HG02678 (cell line): Measurements from ENCODE around the gene RASSF4.

Experiments used
- ATAC-seq: cut with Tn5 transposase; IDR thresholded peaks from one replicate; pipeline ENCODE4 v1.9.1; 2021; ENCODE audit warnings: mild to moderate bottlenecking, moderate library complexity; ENCODE audit not compliant: unreplicated experiment

Gene RASSF4

DNA sequence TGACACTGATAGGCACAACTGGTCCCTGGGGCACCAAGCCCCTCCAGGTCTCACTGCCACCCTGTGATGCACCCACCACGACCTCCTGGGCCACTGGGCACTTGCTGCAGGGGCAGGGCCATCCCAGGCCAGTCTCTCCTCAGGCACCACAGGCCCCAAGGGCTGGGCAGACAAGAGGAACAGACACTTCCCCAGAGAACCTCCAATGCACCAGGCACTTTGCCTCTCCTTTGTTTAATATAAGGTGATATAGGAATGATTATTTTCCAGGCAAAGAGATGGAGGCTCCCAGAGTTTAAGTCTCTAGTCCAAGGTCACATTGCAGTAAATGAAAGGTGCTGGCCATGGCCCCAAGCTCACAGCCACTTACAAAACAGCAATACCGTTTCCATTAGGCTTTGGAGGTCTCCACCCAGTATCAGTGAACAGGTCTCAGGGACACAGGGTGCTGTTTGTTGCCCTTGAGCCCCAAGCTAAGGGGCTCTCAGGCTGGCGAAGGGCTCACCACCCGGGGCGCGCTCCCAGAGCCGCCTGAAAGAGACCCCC is 14.6 kb downstream of the RASSF4 start:
- no peak for ATAC-seq

DNA sequence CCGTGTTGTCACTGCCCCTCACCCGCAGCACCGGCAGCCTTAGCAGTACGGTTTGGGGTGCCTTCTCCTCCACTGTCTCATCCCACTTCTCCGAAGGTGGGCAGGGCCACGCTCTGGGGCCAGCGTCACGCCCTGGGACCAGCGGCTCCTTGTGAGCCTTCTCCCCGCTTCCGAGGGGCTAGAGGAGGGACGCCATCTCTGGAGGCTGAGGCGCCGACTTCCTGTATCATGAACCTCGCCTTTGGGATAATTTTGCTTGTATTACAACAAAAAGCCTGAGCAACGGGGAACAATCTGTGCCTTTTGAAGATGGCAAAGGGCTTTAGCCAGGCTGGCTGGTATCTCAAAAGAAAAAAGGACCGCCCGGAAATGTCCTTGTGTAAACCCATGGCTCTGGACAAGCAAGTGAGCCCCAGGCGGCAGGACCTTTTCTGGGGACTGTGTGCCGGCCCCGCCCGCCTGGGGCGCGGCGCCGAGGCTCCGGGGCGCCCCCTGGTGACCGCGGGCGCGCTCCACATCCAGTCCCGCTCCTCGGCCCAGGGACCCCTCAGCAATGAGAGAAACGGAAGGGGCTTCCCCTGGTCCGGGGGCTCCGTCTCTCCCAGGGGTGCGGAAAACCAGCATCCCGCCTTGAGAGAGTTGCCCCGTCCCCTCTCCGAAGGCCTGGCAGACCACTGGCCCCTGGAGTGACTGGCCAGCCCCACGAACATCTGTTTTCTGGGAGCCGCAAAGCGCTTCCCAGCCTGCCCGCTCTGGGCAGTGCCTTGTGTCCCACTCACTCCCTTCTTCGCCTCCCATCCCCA is 15.2 kb downstream of the RASSF4 start:
- ATAC-seq, result peak; percentile 69

DNA sequence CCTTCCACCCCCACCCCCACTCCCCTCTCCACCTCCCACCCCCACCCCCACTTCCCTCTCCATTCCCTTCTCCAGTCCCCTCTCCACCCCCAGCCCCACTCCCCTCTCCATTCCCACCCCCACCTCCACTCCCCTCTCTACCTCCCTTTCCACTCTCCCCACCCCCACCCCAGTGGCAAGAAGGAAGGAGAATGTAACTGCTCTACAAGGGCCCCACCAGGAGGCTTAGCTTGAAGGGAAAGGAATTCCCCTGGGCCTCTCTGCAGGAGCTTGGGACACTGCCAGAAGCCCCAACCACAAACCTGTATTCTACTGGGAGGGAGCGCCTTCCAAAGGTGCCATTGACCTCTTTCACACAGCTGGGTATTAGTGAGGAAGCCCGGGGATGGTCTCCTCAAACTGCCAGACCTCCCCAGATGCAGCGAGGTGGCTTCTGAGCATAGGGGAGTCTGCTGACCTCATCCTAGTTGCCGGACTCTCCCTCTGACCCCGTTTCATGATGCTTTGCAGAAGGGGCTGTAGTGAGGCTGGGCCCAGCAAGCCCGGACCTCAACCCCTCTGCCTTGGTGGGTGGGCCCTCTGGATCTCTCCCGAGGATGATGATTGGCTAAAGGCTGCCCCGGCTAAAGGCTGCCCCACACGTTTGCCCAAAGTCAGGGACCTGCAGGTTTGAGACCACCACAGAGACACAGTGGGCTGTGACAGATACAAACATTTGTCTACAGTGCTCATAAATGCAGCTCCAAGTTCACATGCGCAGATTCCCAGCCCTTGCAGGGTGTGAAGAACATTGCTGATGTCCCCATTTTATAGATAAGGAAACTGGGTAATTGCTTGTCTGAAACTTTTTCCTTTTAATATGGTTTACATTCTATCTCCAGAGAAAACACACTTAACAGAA is 16.1 kb downstream of the RASSF4 start:
- ATAC-seq, result no peak

DNA sequence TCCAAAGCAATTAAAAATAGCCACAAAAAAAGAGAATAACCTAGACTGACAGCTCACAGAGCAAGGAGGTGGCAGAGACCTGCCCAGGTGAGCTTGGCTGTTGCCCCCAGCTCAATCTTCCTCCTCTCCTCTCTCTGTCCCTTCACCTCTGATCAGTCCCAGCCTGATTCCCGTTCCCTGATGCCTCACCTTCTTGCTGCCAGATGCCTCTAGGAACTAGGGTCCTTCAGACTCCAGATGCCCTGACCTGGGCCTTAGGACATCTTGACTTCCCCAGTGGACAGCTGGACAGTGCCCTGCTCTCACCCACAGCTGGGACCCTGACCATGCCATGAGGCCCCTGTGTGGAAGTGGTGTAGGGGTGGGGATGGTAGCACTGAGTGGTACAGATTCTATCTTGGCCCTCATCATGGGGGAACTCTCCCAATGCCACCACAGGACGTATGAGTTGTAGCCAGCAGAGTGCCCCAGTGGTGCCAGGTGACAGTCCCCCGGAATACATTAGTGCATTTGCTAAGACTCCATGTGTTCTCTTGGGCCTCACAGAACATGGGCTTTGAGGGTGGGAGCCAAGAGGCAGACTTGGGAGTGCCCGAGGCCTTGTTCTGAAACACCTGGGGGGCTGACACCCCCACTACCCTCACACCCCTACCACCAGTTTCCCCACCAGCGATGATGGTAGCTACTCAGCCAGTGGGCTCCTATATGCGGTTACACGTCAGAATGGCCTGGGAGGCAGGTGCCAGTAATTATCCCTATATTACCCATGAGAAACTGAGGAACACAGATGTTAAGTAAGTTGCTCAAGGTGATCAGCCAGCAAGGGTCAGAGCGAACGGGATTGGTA is 17.0 kb downstream of the RASSF4 start:
- no peak for ATAC-seq

DNA sequence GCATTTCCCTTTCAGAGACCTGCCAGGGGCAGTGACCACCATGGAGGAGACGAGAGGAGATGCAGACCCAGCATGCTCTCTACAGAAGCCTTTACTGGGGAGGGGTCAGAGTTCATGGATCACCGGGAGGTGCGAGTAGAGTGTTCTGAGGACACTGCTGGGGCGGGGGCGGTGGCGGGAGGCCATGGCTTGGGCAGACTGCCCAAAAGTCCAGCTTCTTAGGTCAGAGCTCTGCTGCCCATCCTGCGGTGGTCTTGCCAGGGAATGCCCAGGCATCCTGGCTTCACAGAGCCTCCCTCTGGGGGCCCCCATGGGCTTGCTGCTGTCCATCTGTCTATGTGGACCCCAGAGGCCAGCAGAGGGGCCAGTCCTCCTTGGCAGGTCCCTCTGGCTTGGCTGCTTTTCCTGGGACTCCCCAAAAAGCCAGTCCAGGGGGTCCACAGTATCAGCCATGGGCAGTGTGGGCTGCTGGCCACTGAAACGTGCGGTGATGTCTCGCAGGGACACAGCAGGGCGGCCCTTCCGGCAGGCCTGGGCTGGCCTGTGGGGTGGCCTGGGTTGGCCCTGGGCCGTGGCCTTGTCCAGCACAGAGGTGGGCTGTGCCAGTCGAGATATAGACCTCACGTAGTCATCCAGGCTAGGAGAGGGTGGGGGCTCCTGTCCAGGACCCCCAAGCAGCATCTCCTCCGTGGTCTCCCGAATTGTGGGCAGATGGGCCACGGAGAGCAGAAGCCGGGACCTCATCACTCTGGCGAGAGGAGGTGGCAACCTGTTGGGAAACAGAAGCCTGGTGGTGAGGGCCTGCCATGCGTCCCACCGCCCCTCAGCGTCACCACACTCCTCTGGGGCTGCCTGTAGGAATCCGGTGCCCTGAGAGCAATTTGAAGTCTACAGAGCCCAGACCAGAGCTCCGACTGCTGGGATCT is 17.9 kb downstream of the RASSF4 start:
- ATAC-seq, result no peak

DNA sequence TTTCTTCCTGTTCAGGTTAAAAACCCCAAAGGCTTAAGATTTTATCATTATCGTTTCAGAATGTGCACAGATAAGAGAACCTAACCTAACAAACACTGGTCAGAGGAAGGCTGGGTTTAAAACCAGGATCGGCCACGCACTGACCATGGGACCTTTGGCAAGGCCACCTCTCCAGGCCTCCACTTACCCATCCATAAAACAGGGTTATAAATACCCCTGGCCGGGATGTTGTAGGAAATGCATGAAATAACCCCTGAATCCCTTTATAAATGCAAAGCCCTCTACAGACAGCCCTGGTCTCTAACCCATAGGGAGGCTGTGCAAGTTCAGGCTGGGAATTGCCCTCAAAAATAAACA is 18.6 kb downstream of the RASSF4 start:
- no peak for ATAC-seq

DNA sequence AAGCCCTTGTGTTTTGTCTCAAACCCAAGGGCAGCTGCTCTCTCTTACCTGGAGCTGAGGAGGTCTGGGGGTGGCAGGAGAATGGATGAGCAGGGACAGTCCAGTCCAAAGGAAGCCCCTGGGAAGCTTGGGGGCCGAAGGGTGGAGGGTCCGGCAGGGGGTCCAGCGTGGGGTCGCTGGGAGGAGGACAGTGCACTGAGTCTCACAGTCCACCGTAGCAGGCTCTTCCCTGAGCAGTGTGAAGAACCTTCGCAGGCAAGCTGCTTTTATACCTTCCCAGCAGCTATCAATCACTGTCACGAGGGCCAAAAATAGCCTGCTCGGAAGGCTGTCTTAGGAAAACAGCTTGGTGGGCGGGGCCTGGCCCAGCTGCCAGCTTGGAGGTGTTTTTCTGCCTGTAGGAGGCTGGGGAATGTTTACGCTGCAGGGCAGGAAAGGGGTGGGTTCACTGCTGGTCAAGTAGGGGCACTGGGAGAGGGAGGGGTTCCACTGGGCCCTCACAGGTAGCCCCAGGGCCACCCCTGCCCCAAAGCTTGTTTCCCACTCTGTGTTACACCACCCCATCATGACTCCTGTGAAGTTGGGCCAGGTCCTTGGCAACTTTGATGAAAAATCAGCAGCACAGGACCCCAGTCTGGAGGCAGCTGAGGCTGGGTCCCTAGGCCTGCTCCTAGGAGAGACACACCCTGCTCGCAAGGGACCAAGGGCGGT is 19.1 kb downstream of the RASSF4 start, which contains the start of gene DEPP1:
Gene DEPP1, minus strand, starts transcription at position 240 of the 711 bp plus-strand sequence. CDS start 779 bp downstream, outside the sequence.
- ATAC-seq, result no peak

DNA sequence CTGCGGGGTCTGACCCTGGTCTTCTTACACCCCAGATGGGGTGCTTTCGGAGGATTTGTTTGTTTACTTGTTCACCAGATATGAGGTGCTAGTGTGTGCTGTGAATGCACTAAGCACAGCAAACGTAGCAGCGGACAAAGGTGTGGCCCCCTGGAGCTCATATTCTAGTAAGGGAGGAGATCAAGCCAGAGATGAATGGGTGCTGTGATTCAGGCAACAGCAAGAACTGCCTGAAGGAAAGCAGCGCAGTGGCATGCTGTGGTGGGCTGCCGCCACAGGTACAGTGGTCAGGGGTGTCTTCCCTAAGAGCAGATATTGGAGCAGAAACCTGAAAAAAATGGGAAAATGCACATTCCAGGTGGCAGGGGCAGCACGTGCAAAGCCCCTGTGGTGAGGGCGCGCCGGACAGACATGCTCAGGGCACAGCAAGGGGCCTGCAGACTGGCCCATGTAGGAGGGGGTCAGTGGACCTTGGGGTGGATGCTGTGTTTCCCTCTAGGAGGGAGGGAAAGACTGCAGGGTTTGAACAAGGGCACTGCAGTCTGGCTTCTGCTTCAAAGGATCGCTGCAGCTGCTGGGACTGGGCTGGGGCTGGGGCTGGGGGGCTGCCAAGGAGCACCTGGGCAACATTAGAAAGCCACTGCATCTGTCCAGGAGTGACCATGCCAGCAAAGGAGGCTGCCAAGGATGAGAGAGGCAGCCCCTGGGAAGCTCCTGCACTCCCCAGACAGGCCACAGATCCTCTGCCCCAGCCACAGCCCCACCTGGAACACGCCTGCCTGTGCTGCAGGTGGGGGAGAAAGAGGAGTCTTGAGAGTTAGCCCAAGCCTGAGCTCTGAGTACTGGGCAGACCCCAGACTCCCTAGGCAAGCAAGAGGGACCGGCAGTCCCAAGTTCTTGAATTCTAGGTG is 19.9 kb downstream of the RASSF4 start:
- ATAC-seq, result no peak

DNA sequence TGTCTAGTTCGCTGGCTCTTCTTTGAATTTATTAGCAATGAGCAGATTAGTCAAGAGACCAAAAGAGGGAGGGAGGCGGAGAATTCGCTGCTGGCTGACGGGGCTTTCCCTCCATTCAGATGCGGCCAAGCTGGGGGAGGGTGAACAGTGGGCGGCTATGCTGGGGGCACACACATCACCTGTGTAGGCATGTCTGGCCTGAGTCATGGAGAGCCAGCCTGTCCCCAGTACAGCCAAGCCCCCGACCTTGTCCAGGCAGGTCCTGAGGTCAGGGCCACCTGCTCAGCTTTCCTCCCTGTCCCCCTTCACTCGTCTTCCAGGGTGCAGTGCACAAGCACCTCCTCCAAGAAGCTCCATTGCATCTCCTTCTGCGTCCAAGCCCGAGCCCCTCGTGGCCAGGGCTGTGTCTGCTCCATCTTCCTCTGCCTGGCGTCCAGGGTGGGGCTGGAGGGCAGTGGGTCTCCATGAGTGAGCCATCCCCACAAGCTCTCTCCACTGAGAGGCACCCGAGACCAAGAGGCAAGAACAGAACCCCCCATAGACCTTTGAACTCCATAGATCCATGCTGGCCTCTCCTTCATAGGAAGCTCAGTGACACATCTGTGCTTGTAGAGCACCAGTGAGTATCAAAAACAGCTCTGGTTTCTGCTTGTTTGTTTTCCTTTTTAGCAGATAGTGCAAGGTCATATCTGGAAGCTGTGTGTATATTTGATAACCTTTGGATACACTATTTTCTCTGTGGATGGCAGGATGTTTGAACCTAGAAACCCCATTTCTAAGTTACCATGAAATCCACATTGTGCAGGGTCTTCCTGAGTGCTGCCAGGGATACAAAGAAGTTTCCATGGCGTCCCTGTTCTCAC is 20.9 kb downstream of the RASSF4 start:
- no peak for ATAC-seq

DNA sequence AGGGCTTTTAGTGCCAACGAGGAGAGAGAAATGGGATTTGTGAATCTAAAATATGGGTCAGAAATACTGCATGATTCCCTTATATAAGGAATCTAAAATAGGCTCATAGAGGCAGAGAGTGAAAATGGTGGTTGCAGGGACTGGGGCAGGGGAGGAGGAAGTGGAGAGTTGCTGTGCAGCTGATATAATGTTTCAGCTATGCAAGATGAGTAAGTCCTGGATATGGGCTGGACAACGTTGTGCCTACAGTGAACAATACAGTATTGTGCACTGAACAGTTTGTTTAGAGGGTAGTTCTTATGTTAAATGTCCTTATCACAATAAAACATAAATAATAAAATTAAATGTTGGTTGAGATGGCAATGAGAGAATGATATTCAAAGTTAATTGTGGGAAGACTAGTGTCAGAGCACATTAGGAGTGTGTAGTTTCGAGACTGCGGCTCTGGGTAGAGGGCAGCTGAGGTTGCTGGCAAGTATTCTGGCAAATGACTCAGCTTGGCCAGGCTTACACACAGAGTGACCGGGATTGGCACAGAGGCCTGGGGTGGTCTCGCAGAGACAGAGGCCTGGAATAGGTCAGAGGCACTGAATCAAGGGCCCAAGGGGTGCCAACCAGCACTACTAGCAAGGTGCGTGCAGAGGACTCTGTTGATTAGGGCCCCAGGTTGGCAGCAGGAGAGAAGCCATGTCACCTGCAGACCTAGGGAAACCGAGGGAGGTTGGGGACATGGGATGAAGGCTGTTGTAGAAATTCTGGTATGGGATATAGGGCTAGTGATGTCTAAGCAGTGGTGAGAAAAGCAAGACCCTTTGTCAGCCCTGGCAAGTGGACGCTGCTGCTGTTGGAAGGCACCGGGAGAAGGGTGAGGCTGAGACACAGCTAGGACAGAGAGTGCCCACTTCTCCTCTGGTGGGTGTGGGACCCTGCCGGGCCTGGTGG is 21.8 kb downstream of the RASSF4 start:
- ATAC-seq, result peak; percentile 54

DNA sequence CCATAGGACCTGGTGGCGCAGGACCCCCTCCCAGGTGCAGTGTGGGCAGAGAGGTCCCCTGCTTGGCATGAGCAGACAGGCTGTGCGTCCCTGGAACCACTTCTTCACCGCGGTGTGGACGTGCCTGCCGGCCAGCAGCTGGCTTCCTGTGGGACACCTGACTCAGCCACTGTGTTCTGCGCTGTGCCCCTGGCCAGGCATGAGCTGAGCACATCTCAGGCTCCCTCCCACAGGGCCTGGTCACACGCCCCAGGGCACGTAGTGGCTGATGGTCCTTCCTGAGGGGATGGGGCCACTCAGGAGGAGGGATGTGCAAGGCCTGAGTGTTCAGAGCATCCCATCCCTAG is 22.5 kb downstream of the RASSF4 start:
- ATAC-seq, result peak; percentile 30

DNA sequence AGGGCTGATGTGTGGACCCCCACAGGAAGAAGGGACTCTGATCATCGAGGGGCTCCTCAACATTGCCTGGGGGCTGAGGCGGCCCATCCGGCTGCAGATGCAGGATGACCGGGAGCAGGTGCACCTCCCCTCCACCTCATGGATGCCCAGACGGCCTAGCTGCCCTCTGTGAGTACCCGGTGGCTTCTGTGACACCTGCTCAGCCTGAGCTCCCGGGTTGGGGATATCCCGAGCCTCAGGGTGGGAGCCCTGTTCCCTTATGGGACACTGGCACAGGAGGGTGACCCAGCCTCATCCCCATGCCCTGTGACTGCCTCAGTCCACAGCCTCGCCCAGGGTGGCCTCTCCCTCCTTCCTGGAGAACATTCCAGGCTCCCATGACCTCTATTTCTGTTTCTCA is 22.9 kb downstream of the RASSF4 start:
- no peak for ATAC-seq

DNA sequence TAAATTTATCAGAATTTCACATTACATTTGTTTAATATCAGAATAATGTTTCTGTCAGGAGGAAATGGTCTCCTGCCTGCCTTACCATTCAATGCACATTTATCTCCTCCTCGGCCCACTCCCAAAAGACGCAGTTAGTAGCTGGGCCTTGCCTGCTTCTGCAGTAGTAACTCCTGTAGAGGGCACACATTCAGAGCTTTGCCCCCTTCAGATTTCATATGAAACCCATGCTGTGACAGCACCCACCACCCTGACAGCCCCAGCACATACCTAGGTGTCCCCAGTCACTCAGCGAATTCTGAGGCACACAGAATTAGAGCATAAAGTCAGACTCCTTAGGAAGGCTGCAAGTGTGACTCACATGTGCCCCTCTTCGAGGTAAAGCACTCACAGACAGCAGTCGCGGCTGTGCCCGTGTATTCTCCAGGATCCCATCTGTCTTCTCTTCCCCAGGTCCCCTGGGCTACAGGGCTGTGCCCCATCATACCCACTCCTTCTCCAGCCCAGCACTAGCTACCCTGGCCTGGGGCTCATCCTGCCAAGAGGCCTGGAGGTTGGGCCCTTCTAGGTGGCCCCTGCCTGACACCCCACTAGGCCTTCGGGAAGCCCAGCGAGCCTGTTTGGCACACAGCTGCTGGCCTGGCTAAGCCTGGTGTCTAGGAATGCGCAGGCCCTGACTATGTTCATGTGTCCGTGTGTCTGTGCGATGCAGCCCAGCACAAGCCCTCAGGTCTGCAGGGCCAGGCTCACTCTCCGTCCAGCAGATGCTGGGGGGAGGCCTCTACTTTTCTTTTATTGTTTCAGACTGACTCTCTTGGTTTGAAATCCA is 23.7 kb downstream of the RASSF4 start:
- no peak for ATAC-seq

DNA sequence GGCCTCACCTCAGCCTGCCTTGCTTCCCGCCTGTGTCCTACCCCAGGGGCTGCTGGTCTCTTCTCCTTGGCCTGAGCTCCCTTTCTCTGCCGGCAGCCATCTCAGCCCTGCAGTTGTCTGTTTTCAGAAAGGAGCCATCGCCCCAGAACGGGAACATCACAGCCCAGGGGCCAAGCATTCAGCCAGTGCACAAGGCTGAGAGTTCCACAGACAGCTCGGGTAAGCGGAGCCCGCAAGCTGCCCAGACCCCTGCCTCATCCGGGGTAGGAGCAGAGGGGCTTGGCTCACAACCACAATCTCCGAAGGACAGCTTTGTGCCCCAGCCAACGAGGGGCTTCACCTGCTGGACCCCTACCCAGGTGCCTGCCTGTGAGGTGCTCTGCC is 24.3 kb downstream of the RASSF4 start:
- ATAC-seq, result no peak

DNA sequence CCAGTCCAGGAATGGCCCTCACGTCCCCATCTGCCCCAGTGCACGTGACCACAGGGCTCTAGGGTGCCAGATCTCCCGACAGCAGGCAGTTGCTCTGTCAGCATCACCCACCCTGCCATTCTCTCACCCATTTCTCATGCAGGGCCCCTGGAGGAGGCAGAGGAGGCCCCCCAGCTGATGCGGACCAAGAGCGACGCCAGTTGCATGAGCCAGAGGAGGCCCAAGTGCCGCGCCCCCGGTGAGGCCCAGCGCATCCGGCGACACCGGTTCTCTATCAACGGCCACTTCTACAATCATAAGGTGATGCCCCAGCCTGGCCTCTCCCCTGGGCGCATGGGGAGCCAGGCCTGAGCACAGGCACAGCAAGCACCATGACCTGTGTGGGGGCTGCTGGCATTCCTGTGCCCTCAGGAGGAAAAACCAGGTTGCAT is 25.1 kb downstream of the RASSF4 start:
- no peak for ATAC-seq
